K562 (cell line): ENCODE measurements around the gene SLC25A34. TPM values are rescaled to one million over a fixed set of nuclear protein-coding genes. Genes with fewer than 3 reads are reported as not detected.

Experiments
- BHLHE40 ChIP-seq: IDR thresholded peaks from 2 replicates; pipeline ENCODE4 v1.6.1; 2011; ENCODE audit warnings: low read length, improper control_type of control experiment
- CBX1 ChIP-seq: sonication (generic); IDR thresholded peaks from 2 replicates; pipeline ENCODE4 v1.6.1; 2016; ENCODE audit warnings: antibody characterized with exemption, low read depth, mild to moderate bottlenecking
- DPF2 ChIP-seq: fragments of 450-650 bp; IDR thresholded peaks from 2 replicates; pipeline ENCODE4 v1.6.1; 2016
- MCM5 ChIP-seq: fragments of 450-650 bp; IDR thresholded peaks from 2 replicates; pipeline ENCODE4 v1.6.1; 2016; ENCODE audit warnings: low read depth
- ZFP1 ChIP-seq: fragments of 450-650 bp; formaldehyde crosslinking; IDR thresholded peaks from 2 replicates; pipeline ENCODE4 v1.4.0; 2020; ENCODE audit warnings: mild to moderate bottlenecking, mixed read lengths
- ZNF311 ChIP-seq: fragments of 250-450 bp; sonication (Bioruptor Pico); IDR thresholded peaks from 2 replicates; pipeline ENCODE4 v1.4.0; 2020; ENCODE audit warnings: mild to moderate bottlenecking, moderate library complexity
- polyA plus RNA-seq, 8 experiments: library from polyadenylated mRNA; depleted of rRNA in 4 of 8; stranded (reverse) in 5 of 8; unstranded in 3 of 8; fragments of >200 nt; fragmentation: Nextera tagmentation in 2 of 8; fragmentation: Illumina TruSeq in 1 of 8; extraction: Ambion mirVana in 2 of 8; extraction: Trizol in 1 of 8; gene quantifications; 2 replicates each; pipeline versions ENCODE4 v1.2.1 to v1.2.3, GENCODE V29; 2011 to 2014; ENCODE audit warnings: inconsistent platforms in 1 of 8, missing spikeins in 1 of 8
- total RNA-seq, 7 experiments: library from RNA; depleted of rRNA in 6 of 7; stranded (reverse); fragments of >200 nt in 6 of 7; fragmentation: Illumina TruSeq in 2 of 7; extraction: Trizol in 2 of 7; gene quantifications; 2 replicates each; pipeline versions ENCODE4 v1.2.1 to v1.2.3, GENCODE V29; 2011 to 2021; ENCODE audit warnings: low replicate concordance in 1 of 7
- TF ChIP-seq, protein P1 (sequence below), 2 experiments: IDR thresholded peaks in 1 of 2; conservative IDR thresholded peaks in 1 of 2; 2 replicates each; pipeline ENCODE4 v1.6.1; 2016; ENCODE audit warnings: low read depth in 2 of 2, mild to moderate bottlenecking in 1 of 2, missing compliant biosample characterization in 1 of 2, missing genetic modification characterization in 1 of 2, moderate library complexity in 1 of 2
- TF ChIP-seq, protein P2 (sequence below): fragments of 250-450 bp; sonication (Bioruptor Pico); IDR thresholded peaks from 2 replicates; pipeline ENCODE4 v1.8.0; 2021; ENCODE audit warnings: mild to moderate bottlenecking, moderate library complexity

Gene SLC25A34
- total and polyA plus RNA-seq, 9 of the 15 experiments (the other 6 are each of a cell fraction or from before 2014, with no cell fraction given): 0.01 to 0.57 (median 0.16) TPM

DNA sequence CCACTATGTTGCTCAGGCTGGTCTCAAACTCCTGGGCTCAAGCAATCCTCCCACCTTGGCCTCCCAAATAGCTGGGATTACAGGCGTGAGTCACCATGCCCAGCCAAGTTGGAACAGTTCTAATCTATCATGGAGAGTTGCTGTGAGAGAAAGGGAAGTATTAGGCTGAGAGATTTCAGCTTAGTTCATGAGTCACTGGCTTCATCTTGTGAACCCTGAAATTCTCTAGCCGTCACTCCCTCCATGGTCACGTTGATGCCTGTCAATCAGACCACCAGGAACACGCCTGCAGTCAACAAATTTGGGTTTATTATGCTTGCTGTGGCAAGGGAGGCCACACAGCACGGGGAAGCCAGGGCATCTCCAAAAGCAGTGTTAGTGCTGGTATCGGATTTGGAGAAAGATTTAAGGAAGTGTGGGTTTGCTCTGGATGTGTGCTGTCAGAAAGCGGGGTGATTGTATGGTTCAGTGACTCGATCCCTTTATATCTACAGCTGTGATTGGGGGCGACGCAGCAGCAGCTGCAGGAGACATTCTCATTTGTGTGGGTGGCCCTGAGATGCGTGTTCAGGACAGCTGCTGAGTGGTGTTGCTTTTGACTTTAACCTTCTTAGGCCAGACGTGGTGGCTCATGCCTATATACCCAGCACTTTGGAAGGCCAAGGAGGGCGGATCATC, 52.7 kb downstream of the SLC25A34 start (continued):
- TF ChIP-seq, protein P1, sequence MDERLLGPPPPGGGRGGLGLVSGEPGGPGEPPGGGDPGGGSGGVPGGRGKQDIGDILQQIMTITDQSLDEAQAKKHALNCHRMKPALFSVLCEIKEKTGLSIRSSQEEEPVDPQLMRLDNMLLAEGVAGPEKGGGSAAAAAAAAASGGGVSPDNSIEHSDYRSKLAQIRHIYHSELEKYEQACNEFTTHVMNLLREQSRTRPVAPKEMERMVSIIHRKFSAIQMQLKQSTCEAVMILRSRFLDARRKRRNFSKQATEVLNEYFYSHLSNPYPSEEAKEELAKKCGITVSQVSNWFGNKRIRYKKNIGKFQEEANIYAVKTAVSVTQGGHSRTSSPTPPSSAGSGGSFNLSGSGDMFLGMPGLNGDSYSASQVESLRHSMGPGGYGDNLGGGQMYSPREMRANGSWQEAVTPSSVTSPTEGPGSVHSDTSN (CRISPR knock-in tag; IDR thresholded peaks at IDR 0.05; ENCODE audit: low read depth): peak; percentile 64
- TF ChIP-seq, protein P1 (tag; conservative IDR thresholded peaks at IDR 0.05; ENCODE audit: low read depth): peak; percentile 74
- TF ChIP-seq CBX1 (no peak), ZFP1 (no peak), DPF2 (peak; percentile 58; the same call in 1 of the 2 replicates), MCM5 (no peak), ZNF311 (CRISPR knock-in tag) (no peak), BHLHE40 (peak; percentile 60)
- TF ChIP-seq, protein P2, sequence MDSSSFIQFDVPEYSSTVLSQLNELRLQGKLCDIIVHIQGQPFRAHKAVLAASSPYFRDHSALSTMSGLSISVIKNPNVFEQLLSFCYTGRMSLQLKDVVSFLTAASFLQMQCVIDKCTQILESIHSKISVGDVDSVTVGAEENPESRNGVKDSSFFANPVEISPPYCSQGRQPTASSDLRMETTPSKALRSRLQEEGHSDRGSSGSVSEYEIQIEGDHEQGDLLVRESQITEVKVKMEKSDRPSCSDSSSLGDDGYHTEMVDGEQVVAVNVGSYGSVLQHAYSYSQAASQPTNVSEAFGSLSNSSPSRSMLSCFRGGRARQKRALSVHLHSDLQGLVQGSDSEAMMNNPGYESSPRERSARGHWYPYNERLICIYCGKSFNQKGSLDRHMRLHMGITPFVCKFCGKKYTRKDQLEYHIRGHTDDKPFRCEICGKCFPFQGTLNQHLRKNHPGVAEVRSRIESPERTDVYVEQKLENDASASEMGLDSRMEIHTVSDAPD (CRISPR knock-in tag): no peak

Other genes starting within 250 kb of the SLC25A34 start
Only the 7 nearest of the 10 such genes appear.
- gene AGMAT, start 151.2 kb upstream of the SLC25A34 start, total RNA-seq (2014; rRNA removed): not detected in 2 replicates
- gene AGMAT, start 151.2 kb upstream of the SLC25A34 start, total RNA-seq (2014; rRNA removed; fragmentation: Illumina TruSeq; extraction: Trizol): not detected in 2 replicates
- not detected in 2 replicates for gene AGMAT, start 151.2 kb upstream of the SLC25A34 start, total RNA-seq (2015; rRNA removed; fragmentation: Illumina TruSeq; extraction: Trizol)
- gene AGMAT, start 151.2 kb upstream of the SLC25A34 start, total RNA-seq (2021): 0.07 TPM in 1 of 2 replicates, not detected in the other
- gene AGMAT, start 151.2 kb upstream of the SLC25A34 start, polyA plus RNA-seq (2011; rRNA removed): not detected in 2 replicates
- not detected in 2 replicates for gene AGMAT, start 151.2 kb upstream of the SLC25A34 start, polyA plus RNA-seq (2014; fragmentation: Illumina TruSeq; extraction: Trizol)
- not detected for gene AGMAT, start 151.2 kb upstream of the SLC25A34 start, polyA plus RNA-seq (2014; fragmentation: Nextera tagmentation; extraction: Ambion mirVana)
- gene AGMAT, start 151.2 kb upstream of the SLC25A34 start, polyA plus RNA-seq (2014; rRNA removed): not detected in 2 replicates
- gene DDI2, start 118.8 kb upstream of the SLC25A34 start, total RNA-seq (2014; rRNA removed): 21.2 and 31.5 TPM in 2 replicates
- gene DDI2, start 118.8 kb upstream of the SLC25A34 start, total RNA-seq (2014; rRNA removed; fragmentation: Illumina TruSeq; extraction: Trizol): 29.3 and 31.8 TPM in 2 replicates
- 23.6 and 23.9 TPM in 2 replicates for gene DDI2, start 118.8 kb upstream of the SLC25A34 start, total RNA-seq (2015; rRNA removed; fragmentation: Illumina TruSeq; extraction: Trizol)
- gene DDI2, start 118.8 kb upstream of the SLC25A34 start, total RNA-seq (2021): 48.4 and 50.1 TPM in 2 replicates
- gene DDI2, start 118.8 kb upstream of the SLC25A34 start, polyA plus RNA-seq (2011; rRNA removed): 14.5 and 16.3 TPM in 2 replicates
- gene DDI2, start 118.8 kb upstream of the SLC25A34 start, polyA plus RNA-seq (2014; fragmentation: Illumina TruSeq; extraction: Trizol): 27.4 and 32.0 TPM in 2 replicates
- 1 to 10 TPM; 6.5 to 7.3 TPM for gene DDI2, start 118.8 kb upstream of the SLC25A34 start, polyA plus RNA-seq (2014; fragmentation: Nextera tagmentation; extraction: Ambion mirVana)
- 17.1 and 19.1 TPM in 2 replicates for gene DDI2, start 118.8 kb upstream of the SLC25A34 start, polyA plus RNA-seq (2014; rRNA removed)
- 28.6 and 36.7 TPM in 2 replicates for gene PLEKHM2, start 51.9 kb upstream of the SLC25A34 start, total RNA-seq (2014; rRNA removed)
- 7.8 and 15.6 TPM in 2 replicates for gene PLEKHM2, start 51.9 kb upstream of the SLC25A34 start, total RNA-seq (2014; rRNA removed; fragmentation: Illumina TruSeq; extraction: Trizol)
- gene PLEKHM2, start 51.9 kb upstream of the SLC25A34 start, total RNA-seq (2015; rRNA removed; fragmentation: Illumina TruSeq; extraction: Trizol): 33.2 and 34.3 TPM in 2 replicates
- 63.7 and 65.3 TPM in 2 replicates for gene PLEKHM2, start 51.9 kb upstream of the SLC25A34 start, total RNA-seq (2021)
- 34.9 and 54.1 TPM in 2 replicates for gene PLEKHM2, start 51.9 kb upstream of the SLC25A34 start, polyA plus RNA-seq (2011; rRNA removed)
- gene PLEKHM2, start 51.9 kb upstream of the SLC25A34 start, polyA plus RNA-seq (2014; fragmentation: Illumina TruSeq; extraction: Trizol): 35.1 and 47.8 TPM in 2 replicates
- under 1 TPM; 0.27 to 0.78 TPM for gene PLEKHM2, start 51.9 kb upstream of the SLC25A34 start, polyA plus RNA-seq (2014; fragmentation: Nextera tagmentation; extraction: Ambion mirVana)
- 41.1 and 42.7 TPM in 2 replicates for gene PLEKHM2, start 51.9 kb upstream of the SLC25A34 start, polyA plus RNA-seq (2014; rRNA removed)
- gene TMEM82, start 6.2 kb downstream of the SLC25A34 start, total RNA-seq (2014; rRNA removed): not detected in 2 replicates
- gene TMEM82, start 6.2 kb downstream of the SLC25A34 start, total RNA-seq (2014; rRNA removed; fragmentation: Illumina TruSeq; extraction: Trizol): not detected in 2 replicates
- not detected in 2 replicates for gene TMEM82, start 6.2 kb downstream of the SLC25A34 start, total RNA-seq (2015; rRNA removed; fragmentation: Illumina TruSeq; extraction: Trizol)
- not detected in 2 replicates for gene TMEM82, start 6.2 kb downstream of the SLC25A34 start, total RNA-seq (2021)
- gene TMEM82, start 6.2 kb downstream of the SLC25A34 start, polyA plus RNA-seq (2011; rRNA removed): not detected in 2 replicates
- gene TMEM82, start 6.2 kb downstream of the SLC25A34 start, polyA plus RNA-seq (2014; fragmentation: Illumina TruSeq; extraction: Trizol): not detected in 2 replicates
- not detected for gene TMEM82, start 6.2 kb downstream of the SLC25A34 start, polyA plus RNA-seq (2014; fragmentation: Nextera tagmentation; extraction: Ambion mirVana)
- not detected in 2 replicates for gene TMEM82, start 6.2 kb downstream of the SLC25A34 start, polyA plus RNA-seq (2014; rRNA removed)
- 0.04 TPM in 1 of 2 replicates, not detected in the other for gene FBLIM1, start 22.5 kb downstream of the SLC25A34 start, total RNA-seq (2014; rRNA removed)
- gene FBLIM1, start 22.5 kb downstream of the SLC25A34 start, total RNA-seq (2014; rRNA removed; fragmentation: Illumina TruSeq; extraction: Trizol): not detected in 2 replicates
- not detected in 2 replicates for gene FBLIM1, start 22.5 kb downstream of the SLC25A34 start, total RNA-seq (2015; rRNA removed; fragmentation: Illumina TruSeq; extraction: Trizol)
- gene FBLIM1, start 22.5 kb downstream of the SLC25A34 start, total RNA-seq (2021): 0.18 and 0.24 TPM in 2 replicates
- 0.14 and 0.43 TPM in 2 replicates for gene FBLIM1, start 22.5 kb downstream of the SLC25A34 start, polyA plus RNA-seq (2011; rRNA removed)
- gene FBLIM1, start 22.5 kb downstream of the SLC25A34 start, polyA plus RNA-seq (2014; fragmentation: Illumina TruSeq; extraction: Trizol): not detected in 2 replicates
- gene FBLIM1, start 22.5 kb downstream of the SLC25A34 start, polyA plus RNA-seq (2014; fragmentation: Nextera tagmentation; extraction: Ambion mirVana): not detected
- not detected in 2 replicates for gene FBLIM1, start 22.5 kb downstream of the SLC25A34 start, polyA plus RNA-seq (2014; rRNA removed)
- 40.7 and 76.9 TPM in 2 replicates for gene UQCRHL, start 71.4 kb downstream of the SLC25A34 start, total RNA-seq (2014; rRNA removed)
- gene UQCRHL, start 71.4 kb downstream of the SLC25A34 start, total RNA-seq (2014; rRNA removed; fragmentation: Illumina TruSeq; extraction: Trizol): 41.3 and 45.7 TPM in 2 replicates
- gene UQCRHL, start 71.4 kb downstream of the SLC25A34 start, total RNA-seq (2015; rRNA removed; fragmentation: Illumina TruSeq; extraction: Trizol): 19.4 and 21.8 TPM in 2 replicates
- 5.1 and 5.9 TPM in 2 replicates for gene UQCRHL, start 71.4 kb downstream of the SLC25A34 start, total RNA-seq (2021)
- 26.3 and 27.6 TPM in 2 replicates for gene UQCRHL, start 71.4 kb downstream of the SLC25A34 start, polyA plus RNA-seq (2011; rRNA removed)
- gene UQCRHL, start 71.4 kb downstream of the SLC25A34 start, polyA plus RNA-seq (2014; fragmentation: Illumina TruSeq; extraction: Trizol): 17.6 and 18.9 TPM in 2 replicates
- 10 to 100 TPM; 20.4 to 25.8 TPM for gene UQCRHL, start 71.4 kb downstream of the SLC25A34 start, polyA plus RNA-seq (2014; fragmentation: Nextera tagmentation; extraction: Ambion mirVana)
- gene UQCRHL, start 71.4 kb downstream of the SLC25A34 start, polyA plus RNA-seq (2014; rRNA removed): 13.2 and 27.2 TPM in 2 replicates
- 27.2 and 27.8 TPM in 2 replicates for gene SPEN, start 111.4 kb downstream of the SLC25A34 start, total RNA-seq (2014; rRNA removed)
- 29.9 and 36.1 TPM in 2 replicates for gene SPEN, start 111.4 kb downstream of the SLC25A34 start, total RNA-seq (2014; rRNA removed; fragmentation: Illumina TruSeq; extraction: Trizol)
- 24.5 and 29.1 TPM in 2 replicates for gene SPEN, start 111.4 kb downstream of the SLC25A34 start, total RNA-seq (2015; rRNA removed; fragmentation: Illumina TruSeq; extraction: Trizol)
- 72.1 and 80.2 TPM in 2 replicates for gene SPEN, start 111.4 kb downstream of the SLC25A34 start, total RNA-seq (2021)
- 11.9 and 16.4 TPM in 2 replicates for gene SPEN, start 111.4 kb downstream of the SLC25A34 start, polyA plus RNA-seq (2011; rRNA removed)
- gene SPEN, start 111.4 kb downstream of the SLC25A34 start, polyA plus RNA-seq (2014; fragmentation: Illumina TruSeq; extraction: Trizol): 87.5 and 87.6 TPM in 2 replicates
- 10 to 100 TPM in 1 of 2 experiments, 1 to 10 TPM in 1; 5.7 to 13.1 TPM for gene SPEN, start 111.4 kb downstream of the SLC25A34 start, polyA plus RNA-seq (2014; fragmentation: Nextera tagmentation; extraction: Ambion mirVana)
- 31.9 and 34.6 TPM in 2 replicates for gene SPEN, start 111.4 kb downstream of the SLC25A34 start, polyA plus RNA-seq (2014; rRNA removed)